ENCODE measurements around the gene CCDC57.
A peak's percentile ranks its signal among the peaks of the same experiment; 100 is the strongest.

CCDC57 gene

DNA sequence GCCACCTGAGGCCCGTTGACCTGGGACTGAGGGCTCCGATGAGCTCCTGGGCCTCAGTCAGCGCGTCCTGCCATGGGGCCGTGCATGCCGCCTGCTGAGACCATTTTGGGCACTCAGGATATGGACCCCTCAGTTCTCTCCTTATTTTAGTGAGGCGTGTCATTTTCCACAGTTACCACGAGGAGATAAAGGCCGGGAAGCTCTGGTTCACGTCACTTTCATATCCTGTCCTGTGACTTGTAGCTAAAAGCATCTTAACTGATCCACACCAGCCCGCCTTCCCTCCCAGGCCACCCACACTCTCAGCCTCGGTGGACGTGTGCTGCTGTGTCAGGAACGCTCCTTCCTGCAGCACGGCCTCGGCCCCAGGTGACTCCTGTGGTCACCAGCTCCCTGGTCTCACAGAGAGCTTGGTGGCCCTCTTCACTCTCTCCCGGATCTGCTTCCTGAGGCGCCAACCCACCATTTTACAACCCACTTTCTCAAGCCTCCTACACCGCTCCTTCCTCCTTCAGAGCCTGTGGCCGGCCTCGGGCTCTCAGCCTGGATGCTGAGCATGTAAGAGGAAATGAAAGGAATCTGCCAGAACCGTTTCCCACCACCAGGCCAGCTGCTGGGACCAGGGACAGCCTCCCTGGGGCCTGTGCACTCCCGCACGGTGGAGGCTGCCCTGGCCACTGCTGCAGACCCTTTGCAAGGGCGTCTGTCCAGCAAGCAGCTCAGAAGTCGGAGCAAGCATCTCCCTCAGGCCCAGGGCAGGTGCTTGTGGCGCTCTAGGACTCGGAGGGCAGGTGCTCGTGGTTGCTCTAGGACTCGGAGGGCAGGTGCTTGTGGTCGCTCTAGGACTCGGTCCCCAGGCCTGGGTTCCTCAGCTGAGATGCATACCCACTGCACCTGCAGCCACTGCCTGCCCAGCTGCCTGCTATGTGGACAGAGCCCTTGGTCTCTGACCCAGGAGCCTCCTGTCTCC, 90.7 kb downstream of the CCDC57 start:
- no peak for DNase-seq (ENCODE audit: low spot score)

DNA sequence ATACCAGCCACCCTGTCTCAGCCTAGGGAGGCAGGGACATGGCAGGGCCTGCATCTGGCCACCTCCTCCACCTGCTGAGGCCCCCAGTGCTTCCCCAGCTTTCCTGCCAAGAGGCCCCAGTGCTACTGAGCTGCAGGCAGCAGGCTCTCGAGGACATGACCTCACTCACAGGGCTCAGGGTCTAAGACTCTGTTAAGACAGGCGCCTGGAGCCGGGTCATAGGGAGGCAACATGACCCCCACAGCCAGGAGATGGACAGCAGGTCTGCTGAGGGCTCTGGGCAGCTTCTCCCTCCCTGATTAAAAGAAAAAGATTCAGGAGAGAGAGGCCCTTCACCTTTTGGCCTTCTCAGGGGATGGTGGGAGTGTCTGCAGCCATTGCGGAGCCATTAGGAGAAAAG, 91.4 kb downstream of the CCDC57 start:
- DNase-seq (ENCODE audit: low spot score): no peak

DNA sequence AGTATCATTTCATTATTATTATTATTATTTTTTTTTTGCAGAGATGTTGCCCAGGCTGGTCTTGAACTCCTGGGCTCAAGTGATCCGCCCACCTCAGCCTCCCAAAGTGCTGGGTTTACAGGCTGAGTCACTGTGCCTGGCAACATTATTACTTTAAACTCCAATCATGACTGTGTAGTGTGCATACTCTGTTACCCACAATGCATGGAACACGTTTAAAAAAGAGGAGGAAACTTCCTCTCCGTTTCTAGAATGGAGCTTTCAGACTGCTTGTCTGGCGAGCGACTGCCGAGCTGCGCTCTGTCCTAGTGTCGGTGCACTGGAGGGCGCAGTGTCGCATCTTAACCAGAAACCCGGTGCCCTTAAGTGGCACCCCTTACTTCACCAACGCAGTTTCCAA, 92.5 kb downstream of the CCDC57 start:
- no peak for DNase-seq (ENCODE audit: low spot score)

DNA sequence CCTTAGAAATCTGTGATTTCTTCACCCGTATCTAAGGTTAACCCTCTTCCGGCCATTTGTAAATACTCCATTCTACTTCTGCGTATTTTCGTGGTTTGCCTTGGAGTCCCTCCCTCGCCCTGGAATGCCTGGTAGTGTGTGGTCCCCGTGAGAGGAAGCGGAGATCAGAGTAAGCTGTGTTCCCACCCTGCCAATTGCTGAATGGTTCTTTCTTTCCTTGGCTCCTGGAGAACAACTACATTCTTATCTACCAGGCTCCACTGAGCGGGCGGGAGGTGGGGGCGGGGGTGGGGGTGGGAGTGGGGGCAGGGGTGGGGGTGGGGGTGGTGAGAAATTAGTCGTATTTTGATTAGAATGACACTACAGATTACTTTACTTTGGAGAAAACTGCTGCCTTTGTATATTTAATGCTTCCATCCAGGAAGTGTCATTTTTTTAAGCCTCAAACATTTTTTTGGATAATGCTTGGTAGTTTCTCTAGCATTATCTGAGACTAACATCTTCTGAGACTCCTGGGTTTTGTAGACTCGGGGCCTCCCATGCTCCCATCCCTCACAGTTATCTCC, 93.7 kb downstream of the CCDC57 start:
- DNase-seq (ENCODE audit: low spot score): no peak

DNA sequence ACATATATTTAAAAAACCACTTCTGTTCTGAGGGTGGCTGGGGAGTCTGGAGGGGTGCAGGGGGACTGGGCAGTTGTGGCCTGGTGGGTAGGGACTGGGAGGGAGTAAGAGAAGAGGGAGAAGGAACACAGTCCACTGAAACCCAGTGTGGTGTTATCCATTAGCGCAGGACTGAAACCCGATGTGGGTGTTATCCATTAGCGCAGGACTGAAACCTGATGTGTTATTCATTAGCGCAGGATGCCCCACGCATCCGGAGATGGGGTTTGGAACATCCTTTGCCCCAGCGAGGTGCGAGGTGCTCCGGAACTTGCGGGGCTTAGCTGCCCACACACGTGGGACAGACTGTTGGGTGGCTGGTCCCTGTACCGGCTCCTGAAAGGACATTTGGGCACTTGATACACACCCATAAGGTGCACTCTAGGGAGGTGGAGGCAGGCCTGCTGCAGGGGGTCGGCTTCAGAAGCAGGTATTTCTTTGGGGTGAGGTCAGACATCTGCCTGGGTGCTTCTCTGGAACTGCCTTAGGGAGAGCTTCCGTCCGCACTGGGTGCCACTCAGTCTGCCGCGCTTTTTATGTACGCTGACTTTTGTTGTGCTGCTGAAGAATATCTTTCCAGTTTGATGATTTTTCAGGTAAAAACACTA, 94.4 kb downstream of the CCDC57 start:
- DNase-seq (ENCODE audit: low spot score): no peak

DNA sequence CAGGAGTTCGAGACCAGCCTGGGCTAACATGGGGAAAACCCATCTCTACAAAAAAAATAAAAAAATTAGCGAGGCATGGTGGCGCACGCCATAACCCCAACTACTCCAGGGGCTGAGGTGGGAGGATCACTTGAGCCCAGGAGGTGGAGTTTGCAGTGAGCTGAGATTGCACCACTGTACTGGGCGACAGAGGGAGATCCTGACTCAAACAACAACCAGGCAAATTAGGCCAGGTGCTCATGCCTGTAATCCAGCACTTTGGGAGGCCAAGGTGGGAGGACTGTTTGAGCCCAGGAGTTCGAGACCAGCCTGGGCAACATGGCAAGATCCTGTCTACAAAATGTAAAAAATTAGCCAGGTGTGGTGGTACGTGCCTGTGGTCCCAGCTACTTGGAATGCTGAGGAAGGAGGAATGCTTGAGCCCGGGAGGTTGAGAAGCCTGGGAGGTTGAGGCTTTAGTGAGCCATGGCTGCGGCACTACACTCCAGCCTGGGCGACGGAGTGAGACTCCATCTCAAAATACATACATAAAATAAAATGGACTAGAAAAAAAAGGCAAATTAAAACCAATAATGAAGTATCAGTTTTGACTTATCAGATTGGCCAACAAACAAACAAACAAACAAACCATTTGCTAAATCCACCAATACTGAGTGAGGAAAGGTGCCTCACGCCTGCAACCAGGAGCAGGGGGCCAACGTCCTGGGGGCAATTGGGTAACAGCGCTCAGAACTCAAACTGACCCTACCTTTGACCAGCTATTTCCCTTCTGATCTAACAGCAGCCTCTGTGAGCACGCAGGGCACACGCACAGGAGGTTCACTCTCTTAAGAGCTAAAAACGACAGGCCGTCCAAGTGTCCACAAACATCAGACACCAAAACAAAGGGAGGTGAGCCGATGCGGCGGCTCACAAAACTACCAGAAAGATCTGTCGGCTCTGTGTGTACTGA, 95.2 kb downstream of the CCDC57 start:
- no peak for DNase-seq (ENCODE audit: low spot score)

DNA sequence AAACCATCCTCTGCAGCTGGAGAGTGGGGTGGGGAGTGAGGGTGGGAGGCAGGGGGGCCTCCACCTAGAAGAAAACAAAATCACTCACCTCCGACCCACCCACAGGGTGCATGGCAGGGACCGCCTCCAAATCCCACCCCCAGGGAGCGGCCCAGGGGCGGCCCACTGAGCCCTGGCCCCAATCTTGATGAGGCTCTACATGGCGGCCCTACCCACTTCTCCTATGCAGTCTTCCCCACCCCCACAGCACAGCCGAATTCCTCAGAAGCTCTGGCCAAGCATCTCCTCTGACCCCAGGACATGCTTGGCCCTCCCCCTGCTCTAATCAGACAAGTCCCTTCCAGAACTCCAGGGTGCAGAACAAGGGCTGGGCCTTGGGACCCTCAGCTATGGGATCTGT, 96.4 kb downstream of the CCDC57 start:
- DNase-seq (ENCODE audit: low spot score): no peak

DNA sequence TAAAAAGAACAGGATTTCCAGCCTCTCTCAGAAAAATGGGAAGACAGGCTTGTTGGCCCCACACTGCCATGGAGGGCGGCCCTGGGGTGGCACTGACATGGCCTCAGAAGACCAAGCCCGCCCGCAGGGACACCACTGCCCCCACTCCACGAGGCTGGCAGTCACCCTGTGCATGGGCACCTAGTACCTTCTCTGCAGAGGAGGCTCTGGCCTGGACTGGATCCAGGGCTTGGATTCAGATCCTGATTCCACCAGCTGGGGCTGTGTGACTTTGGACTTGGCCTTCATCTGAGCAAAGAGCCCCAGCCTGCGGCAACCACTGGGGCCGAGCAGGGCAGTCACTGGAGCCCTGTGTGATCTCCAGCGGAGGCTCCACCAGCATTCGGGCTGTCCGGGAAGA, 97.8 kb downstream of the CCDC57 start:
- no peak for DNase-seq (ENCODE audit: low spot score)

DNA sequence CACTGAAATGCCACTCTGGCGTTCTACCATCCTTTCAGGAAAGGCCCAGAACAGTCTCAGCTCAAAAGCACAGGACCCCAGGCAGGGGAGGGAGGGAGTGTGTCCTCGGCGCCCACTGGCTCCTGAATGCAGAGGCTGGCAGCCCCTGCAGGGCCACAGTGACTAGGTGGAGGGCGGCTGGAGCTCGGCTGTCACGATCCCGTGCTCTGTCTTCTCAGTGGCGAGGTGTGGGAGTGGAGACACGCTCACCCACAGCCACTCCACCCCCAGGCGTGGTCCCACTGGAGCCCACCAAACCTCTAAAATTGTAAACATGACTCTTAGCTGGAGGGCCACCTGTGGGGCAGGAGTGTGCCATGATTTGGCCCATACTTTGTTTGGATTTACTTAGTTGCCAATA, 98.2 kb downstream of the CCDC57 start:
- DNase-seq (ENCODE audit: low spot score): no peak

- no peak for DNase-seq (ENCODE audit: low spot score)
Measured at GRCh38 chr17:82113941-82114340, 98.7 kb downstream of the CCDC57 start.

GRCh38 chr17:82113422-82113821, 99.2 kb downstream of the CCDC57 start:
- DNase-seq (ENCODE audit: low spot score): no peak

- no peak for DNase-seq (ENCODE audit: low spot score)
Measured at GRCh38 chr17:82112914-82113311, 99.7 kb downstream of the CCDC57 start.

DNA sequence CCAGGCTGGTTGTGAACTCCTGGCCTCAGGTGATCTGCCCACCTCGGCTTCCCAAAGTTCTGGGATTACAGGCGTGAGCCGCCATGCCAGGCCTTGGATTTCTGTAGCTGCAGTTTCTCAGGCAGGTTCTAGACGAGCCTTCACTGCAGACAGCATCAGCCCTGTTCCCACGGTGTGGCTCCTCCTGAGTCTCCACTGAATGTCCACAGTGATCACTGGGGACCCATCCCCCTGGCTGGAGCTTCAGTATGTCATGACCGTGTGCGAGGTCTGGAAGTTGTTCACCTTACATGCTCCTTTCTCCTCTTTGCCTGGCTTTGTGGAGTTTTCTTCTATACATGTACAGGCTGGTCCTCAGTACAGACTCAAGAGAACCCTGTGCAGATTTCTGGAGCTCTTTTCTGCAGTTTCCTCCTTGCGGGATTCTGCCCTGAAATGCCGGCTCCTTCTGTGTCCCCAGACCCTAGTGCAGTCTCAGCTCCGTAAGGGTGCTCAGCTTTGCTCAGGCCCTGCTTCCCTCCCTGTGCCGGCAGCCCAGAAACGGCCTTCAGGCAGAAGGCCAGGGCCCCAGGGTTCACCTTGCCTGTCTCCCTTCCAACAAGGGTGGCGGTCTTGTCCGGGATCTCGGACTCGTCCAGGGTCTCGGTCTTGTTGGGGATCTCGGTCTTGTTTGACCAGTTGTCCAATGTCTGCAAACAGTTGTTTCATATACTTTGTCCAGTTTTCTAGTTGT, 100.3 kb downstream of the CCDC57 start:
- DNase-seq (ENCODE audit: low spot score): no peak

- no peak for DNase-seq (ENCODE audit: low spot score)
Measured at GRCh38 chr17:82110298-82110697, 102.3 kb downstream of the CCDC57 start.

GRCh38 chr17:82108961-82109475, 103.6 kb downstream of the CCDC57 start:
- no peak for DNase-seq (ENCODE audit: low spot score)

GRCh38 chr17:82108496-82108945, 104.1 kb downstream of the CCDC57 start:
- no peak for DNase-seq (ENCODE audit: low spot score)

GRCh38 chr17:82108038-82108437, 104.6 kb downstream of the CCDC57 start:
- no peak for DNase-seq (ENCODE audit: low spot score)

DNA sequence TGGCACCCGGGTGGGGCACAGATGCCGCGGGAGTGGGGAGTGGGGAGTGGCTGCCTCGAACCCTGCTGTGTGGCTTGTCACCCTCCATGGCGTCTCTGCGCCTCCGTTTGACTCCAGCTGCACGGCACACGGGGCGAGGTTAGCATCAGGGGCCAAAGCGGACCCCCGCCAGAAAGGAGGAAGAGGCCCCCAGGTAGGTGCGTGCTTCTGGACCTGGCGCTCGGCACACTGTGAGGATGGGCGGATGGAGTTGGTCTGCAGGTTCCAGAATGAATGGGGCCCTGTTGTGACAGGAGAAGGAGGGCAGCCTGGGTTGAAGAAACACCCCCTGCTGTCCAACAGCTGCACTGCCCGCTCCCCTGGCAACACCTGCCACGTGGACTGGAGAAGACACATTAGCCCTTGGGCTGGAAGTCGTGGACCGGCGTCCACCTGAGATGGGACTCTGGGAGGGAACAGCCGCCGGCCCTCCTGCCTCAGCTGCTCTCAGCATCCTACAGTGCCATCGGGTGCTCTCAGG, 105.2 kb downstream of the CCDC57 start:
- no peak for DNase-seq (ENCODE audit: low spot score)

DNA sequence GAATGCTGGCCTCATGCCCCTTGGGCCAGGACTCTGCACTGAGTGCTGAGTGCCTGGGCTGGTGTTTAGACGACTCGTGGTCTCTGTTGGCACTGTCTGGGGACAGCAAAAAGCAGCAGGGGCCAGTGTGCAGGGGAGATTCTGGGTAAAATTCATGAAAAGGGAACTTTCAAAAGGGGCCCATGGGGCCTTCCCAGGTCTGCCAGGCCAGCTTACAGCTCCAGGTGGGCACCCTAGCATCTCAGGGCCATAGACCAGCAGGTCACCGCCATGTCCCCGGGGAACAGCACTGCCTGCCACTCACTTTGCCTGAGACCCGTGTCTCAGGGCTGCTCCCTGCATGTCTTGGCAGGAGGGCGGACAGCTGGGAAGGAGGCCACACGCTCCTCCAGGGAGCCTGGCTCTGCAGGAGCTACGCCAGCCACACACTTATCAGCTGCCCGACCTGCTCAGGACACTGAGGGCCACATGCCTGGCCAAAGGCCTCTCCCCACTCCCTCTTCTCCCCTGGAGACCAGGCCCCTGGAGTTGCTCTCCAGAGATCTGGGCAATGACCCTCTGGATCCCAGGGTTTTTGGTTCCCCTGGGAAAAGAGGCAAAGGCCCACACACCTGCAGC, 105.8 kb downstream of the CCDC57 start:
- peak; percentile 49 for DNase-seq (ENCODE audit: low spot score)
